Measurements from ENCODE around the gene SMAD7. TPM values are rescaled to one million over a fixed set of nuclear protein-coding genes. Genes with fewer than 3 reads are reported as not detected.

SMAD7 gene
- polyA plus RNA-seq, 3 donors, result 1.4 to 9.4 (median 1.5) TPM

DNA sequence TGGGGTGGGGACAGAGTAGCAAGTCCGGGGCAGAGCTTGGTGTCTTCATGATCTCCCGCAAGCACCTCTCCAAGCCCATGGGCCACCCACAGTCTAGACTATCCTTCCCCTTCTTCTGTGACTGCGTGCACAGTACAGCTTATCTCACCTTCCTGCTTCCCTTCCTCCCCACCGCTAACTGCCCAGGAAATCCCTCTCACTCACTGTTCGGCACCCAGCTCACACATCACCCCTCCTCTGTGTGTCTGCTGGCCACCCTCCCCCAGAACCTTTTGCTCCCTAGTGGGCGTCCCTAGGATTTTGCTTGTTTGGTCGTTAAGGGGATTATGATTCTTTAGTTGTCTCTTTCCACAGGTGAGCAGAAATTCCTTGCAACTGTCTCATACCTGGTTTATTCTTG is 31.5 kb upstream of the SMAD7 start:
- Mint-ChIP-seq H3K27ac (peak overlapping the region in 2 of 7 donors; percentile 17 to 47), H3K9me3 (peaks cover 0 to 3% (median 0%) of the 10 kb centered on the region in 7 donors), H3K4me3 (peak overlapping the region in 1 of 2 donors; percentile 41), H3K36me3 (peaks cover 0 to 5% of the 10 kb centered on the region in 2 donors), H3K27me3 (ENCODE audit: low read depth in 3 of 3) (peaks cover 13 to 23% (median 19%) of the 10 kb centered on the region in 3 donors), H3K4me1 (peaks cover 39% of the 10 kb centered on the region)
- no peaks in the 10 kb centered on the region for H4K20me1 ChIP-seq (ENCODE audit: insufficient read depth, low read length)
- no peaks in the 10 kb centered on the region for H3K79me2 ChIP-seq (ENCODE audit: insufficient read depth, low read length)
- H3K36me3 ChIP-seq (replicated peaks in 1 of 2; ENCODE audit: control insufficient read depth in 1 of 2, insufficient read depth in 2 of 2, low read length in 2 of 2), result no peaks in the 10 kb centered on the region
- peaks cover 0 to 13% of the 10 kb centered on the region in 2 donors for H3K27me3 ChIP-seq (ENCODE audit: control insufficient read depth in 2 of 2, insufficient read depth in 2 of 2, low read length in 2 of 2)
- no peak overlapping the region for H3K9ac ChIP-seq (ENCODE audit: insufficient read depth, low read length, poor library complexity, severe bottlenecking)
- no peak overlapping the region for H3K4me2 ChIP-seq (replicated peaks; ENCODE audit: extremely low read depth, low read length, poor library complexity, severe bottlenecking)
- H2AFZ ChIP-seq (ENCODE audit: insufficient read depth, low read depth, low read length, poor library complexity, severe bottlenecking), result no peak overlapping the region
- DNase-seq, result peak; percentile 23 to 75 (median 58)
- TF ChIP-seq, protein P1, sequence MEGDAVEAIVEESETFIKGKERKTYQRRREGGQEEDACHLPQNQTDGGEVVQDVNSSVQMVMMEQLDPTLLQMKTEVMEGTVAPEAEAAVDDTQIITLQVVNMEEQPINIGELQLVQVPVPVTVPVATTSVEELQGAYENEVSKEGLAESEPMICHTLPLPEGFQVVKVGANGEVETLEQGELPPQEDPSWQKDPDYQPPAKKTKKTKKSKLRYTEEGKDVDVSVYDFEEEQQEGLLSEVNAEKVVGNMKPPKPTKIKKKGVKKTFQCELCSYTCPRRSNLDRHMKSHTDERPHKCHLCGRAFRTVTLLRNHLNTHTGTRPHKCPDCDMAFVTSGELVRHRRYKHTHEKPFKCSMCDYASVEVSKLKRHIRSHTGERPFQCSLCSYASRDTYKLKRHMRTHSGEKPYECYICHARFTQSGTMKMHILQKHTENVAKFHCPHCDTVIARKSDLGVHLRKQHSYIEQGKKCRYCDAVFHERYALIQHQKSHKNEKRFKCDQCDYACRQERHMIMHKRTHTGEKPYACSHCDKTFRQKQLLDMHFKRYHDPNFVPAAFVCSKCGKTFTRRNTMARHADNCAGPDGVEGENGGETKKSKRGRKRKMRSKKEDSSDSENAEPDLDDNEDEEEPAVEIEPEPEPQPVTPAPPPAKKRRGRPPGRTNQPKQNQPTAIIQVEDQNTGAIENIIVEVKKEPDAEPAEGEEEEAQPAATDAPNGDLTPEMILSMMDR (IDR thresholded peaks at IDR 0.05), result no peak
- H3K4me3 ChIP-seq (replicated peaks in 1 of 3; ENCODE audit: low read depth in 2 of 3, low read length in 3 of 3), result no peak overlapping the region
- H3K9me3 ChIP-seq (replicated peaks in 1 of 2; ENCODE audit: control insufficient read depth in 1 of 2, insufficient read depth in 1 of 2, low read length in 2 of 2), result no peaks in the 10 kb centered on the region
- H3K27ac ChIP-seq (ENCODE audit: low read depth in 1 of 2, low read length in 2 of 2), result no peak overlapping the region
- WGBS (ENCODE audit: insufficient coverage), result 0% methylated on average over 3 of the region's 7 CpGs
- intact Hi-C loops (cut with micrococcal nuclease), result no loop called here
- H3K4me1 ChIP-seq (ENCODE audit: control insufficient read depth in 1 of 2, insufficient read depth in 2 of 2, low read length in 2 of 2), result peaks cover 33 to 40% of the 10 kb centered on the region in 2 donors

DNA sequence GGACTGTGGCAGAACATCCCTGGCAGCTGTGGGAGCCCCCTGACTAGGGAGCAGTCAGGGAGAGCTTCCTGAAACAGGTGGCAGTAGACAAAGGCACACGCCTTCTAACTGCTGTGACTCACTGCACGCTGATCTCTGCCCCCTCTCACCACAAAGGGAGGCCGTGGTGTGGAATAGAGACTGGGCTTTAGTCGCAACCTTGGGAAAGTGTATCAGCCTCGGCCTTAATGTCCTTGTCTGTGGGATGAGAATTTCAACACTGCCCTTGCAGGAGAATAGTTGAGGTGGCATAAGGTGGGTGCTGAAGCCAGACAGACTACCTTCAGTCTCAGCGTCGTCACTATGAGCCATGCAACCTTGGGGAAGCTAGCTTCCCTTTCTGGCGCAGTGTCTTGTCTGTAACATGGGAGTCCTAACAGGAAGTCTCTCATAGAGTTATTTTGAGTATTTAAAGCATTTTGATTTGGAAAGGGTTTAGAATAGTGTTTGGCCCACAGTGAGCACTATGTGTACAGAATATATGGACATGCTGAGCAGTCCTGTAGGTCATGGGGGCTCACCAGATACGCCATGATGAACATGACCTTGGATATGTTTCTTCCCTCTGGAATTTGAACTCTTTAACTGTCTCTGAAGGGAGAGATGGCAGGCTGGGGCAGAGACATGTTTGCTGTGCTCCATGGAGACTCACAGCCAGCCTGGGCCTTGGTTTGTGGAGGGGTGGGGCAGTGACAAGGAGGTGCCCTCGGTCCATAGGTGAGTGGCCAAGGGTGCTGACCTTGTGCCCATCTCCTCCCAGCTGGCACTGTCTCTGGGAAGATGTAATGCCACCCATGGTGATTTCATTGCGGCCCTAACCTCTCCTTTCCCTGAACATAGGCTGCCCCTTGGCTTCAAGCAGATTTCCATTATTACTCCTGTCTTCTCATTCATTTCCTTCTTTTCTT is 29.5 kb upstream of the SMAD7 start:
- Mint-ChIP-seq H3K9me3 (peaks cover 0 to 6% (median under 1%) of the 10 kb centered on the region in 7 donors), H3K4me1 (peaks cover 45% of the 10 kb centered on the region), H3K27me3 (ENCODE audit: low read depth in 3 of 3) (peaks cover 21 to 39% (median 30%) of the 10 kb centered on the region in 3 donors), H3K27ac (peak overlapping the region; percentile 78 to 92 (median 84)), H3K4me3 (peak overlapping the region; percentile 49 to 54), H3K36me3 (peaks cover 4 to 7% of the 10 kb centered on the region in 2 donors)
- Histone ChIP-seq H3K27me3 (ENCODE audit: control insufficient read depth in 2 of 2, insufficient read depth in 2 of 2, low read length in 2 of 2) (peaks cover 10 to 28% of the 10 kb centered on the region in 2 donors), H3K79me2 (ENCODE audit: insufficient read depth, low read length) (no peaks in the 10 kb centered on the region), H3K4me2 (replicated peaks; ENCODE audit: extremely low read depth, low read length, poor library complexity, severe bottlenecking) (peak overlapping the region; percentile 13), H3K4me3 (replicated peaks in 1 of 3; ENCODE audit: low read depth in 2 of 3, low read length in 3 of 3) (no peak overlapping the region), H3K9me3 (replicated peaks in 1 of 2; ENCODE audit: control insufficient read depth in 1 of 2, insufficient read depth in 1 of 2, low read length in 2 of 2) (no peaks in the 10 kb centered on the region), H4K20me1 (ENCODE audit: insufficient read depth, low read length) (no peaks in the 10 kb centered on the region), H3K9ac (ENCODE audit: insufficient read depth, low read length, poor library complexity, severe bottlenecking) (no peak overlapping the region), H3K36me3 (replicated peaks in 1 of 2; ENCODE audit: control insufficient read depth in 1 of 2, insufficient read depth in 2 of 2, low read length in 2 of 2) (no peaks in the 10 kb centered on the region), H2AFZ (ENCODE audit: insufficient read depth, low read depth, low read length, poor library complexity, severe bottlenecking) (no peak overlapping the region), H3K27ac (ENCODE audit: low read depth in 1 of 2, low read length in 2 of 2) (peak overlapping the region; percentile 22 to 71), H3K4me1 (ENCODE audit: control insufficient read depth in 1 of 2, insufficient read depth in 2 of 2, low read length in 2 of 2) (peaks cover 40 to 52% of the 10 kb centered on the region in 2 donors)
- WGBS (ENCODE audit: insufficient coverage), result 57% methylated on average over 5 of the region's 11 CpGs
- TF ChIP-seq, protein P1 (IDR thresholded peaks at IDR 0.05), result no peak
- intact Hi-C loops (cut with micrococcal nuclease), result no loop called here
- peak; percentile 80 to 93 (median 85) for DNase-seq
